ENCODE data around the gene GCH1.

Gene GCH1

DNA sequence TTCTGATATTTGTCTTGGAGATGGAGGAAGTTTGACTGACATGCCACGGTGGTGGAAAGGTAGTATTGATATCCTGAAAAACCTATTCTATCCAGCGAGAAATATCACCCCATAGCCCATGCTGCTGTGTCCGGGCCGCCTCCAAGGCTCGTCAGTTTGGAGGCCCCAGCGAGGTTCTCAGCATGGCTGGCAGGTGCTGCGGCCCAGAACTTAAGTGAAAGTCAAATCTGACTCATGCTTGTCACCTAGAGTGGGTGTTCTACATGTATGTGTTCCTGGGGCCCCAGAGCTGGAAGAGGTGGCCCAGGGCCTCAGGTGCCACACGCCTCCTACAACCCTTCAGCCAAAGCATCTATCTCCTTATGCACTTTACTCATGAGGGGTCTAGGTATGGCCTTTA is 92.9 kb downstream of the GCH1 start:
- H3K4me3 ChIP-seq (ENCODE audit: low read depth, low read length): no peak overlapping the region
- H3K27ac ChIP-seq (ENCODE audit: low read depth, low read length): no peak overlapping the region
- H3K36me3 ChIP-seq (ENCODE audit: insufficient read depth, low read length): no peaks in the 10 kb centered on the region
- H3K79me2 ChIP-seq (ENCODE audit: control insufficient read depth, insufficient read depth, low read length, unreplicated experiment): no peaks in the 10 kb centered on the region
- H3K27me3 ChIP-seq (ENCODE audit: insufficient read depth, low read length): peaks cover 25% of the 10 kb centered on the region
- peaks cover 6% of the 10 kb centered on the region for H3K4me1 ChIP-seq (ENCODE audit: control insufficient read depth, insufficient read depth, low read length, unreplicated experiment)
- H2AFZ ChIP-seq (ENCODE audit: low read length, unreplicated experiment): no peak overlapping the region

DNA sequence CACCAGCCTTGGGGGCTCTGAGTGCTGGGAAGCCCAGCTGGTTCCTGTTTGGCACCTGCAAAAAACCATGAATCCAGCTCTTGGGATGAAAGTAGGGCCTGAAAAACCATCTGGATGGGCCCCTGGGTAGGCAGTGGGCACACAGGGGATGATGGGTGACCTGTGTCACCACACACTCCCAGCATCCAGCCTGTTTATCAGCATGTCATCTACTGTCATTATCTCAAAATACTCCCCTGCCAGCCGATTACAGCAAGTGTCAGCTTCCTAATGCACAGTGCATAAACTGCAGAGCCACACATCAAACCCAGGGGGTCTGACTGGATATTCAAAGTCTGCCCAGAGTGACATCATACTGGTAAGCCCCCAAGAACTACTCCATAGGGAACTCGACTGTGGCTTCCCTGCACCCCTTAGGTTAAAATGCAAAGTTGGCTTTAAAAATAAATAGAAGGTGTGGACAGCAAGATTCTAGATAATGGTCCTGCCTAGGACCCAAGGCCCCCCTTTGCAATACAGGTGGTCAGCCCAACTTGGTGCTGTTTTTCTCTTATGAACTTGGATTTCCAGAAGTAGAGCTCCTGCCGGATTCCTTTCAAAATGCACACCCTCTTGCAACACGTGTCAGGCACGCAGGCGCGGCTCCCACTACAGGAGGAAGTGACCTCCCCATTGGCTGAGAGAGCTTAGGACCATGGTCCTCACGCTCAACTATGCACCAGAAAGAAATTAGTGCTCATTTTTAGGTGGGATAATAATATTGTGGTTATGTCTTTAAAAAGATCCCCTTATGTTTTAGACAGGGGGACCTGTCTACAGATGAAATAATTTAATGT is 94.1 kb downstream of the GCH1 start:
- Histone ChIP-seq H3K4me3 (ENCODE audit: low read depth, low read length) (no peak overlapping the region), H3K27me3 (ENCODE audit: insufficient read depth, low read length) (peaks cover 25% of the 10 kb centered on the region), H3K4me1 (ENCODE audit: control insufficient read depth, insufficient read depth, low read length, unreplicated experiment) (peaks cover 6% of the 10 kb centered on the region), H3K79me2 (ENCODE audit: control insufficient read depth, insufficient read depth, low read length, unreplicated experiment) (no peaks in the 10 kb centered on the region), H3K36me3 (ENCODE audit: insufficient read depth, low read length) (no peaks in the 10 kb centered on the region), H2AFZ (ENCODE audit: low read length, unreplicated experiment) (no peak overlapping the region), H3K27ac (ENCODE audit: low read depth, low read length) (no peak overlapping the region)

DNA sequence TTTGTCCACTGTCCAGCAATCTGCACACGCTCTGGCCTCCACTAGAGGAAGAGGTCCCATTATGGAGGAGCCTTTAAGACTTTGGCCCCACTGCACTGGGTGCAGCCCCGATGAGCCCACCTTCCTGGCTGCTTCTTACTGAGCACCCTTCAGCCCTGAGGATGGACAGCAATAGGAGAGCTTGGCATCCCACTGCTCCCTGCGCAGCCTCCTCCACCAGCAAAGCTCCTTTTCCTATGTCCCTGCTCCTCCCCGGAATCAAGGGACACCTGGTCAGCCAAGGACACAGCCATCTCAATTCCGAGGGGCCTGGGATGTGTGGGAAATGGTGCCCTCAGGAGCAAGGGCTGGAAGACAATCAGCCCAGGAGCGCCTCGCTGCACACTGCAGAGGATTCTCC is 94.7 kb downstream of the GCH1 start:
- no peaks in the 10 kb centered on the region for H3K79me2 ChIP-seq (ENCODE audit: control insufficient read depth, insufficient read depth, low read length, unreplicated experiment)
- no peak overlapping the region for H3K27ac ChIP-seq (ENCODE audit: low read depth, low read length)
- H3K27me3 ChIP-seq (ENCODE audit: insufficient read depth, low read length): peaks cover 20% of the 10 kb centered on the region
- H3K4me1 ChIP-seq (ENCODE audit: control insufficient read depth, insufficient read depth, low read length, unreplicated experiment): peaks cover 6% of the 10 kb centered on the region
- H3K4me3 ChIP-seq (ENCODE audit: low read depth, low read length): no peak overlapping the region
- no peaks in the 10 kb centered on the region for H3K36me3 ChIP-seq (ENCODE audit: insufficient read depth, low read length)
- H2AFZ ChIP-seq (ENCODE audit: low read length, unreplicated experiment): no peak overlapping the region

DNA sequence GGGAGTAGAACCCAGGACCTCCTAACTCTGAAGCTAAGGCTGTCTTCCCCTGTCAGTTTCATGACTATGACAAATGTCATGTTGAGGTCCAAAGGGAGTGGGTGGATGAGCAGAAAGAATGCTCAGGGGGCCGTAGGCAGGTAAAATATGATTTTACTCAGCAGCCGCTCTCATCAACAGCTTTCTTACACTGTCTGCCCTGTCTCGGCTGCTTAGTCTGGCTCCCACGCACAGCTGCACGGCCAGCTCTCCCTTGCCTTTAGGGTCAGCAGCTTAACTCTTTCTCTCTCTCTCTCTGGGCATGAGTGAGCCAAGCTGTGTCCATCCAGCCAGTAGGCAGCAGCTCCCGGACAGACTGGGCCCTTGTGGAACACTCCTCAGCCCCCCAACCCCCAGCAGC is 95.2 kb downstream of the GCH1 start:
- Histone ChIP-seq H3K4me1 (ENCODE audit: control insufficient read depth, insufficient read depth, low read length, unreplicated experiment) (peaks cover 6% of the 10 kb centered on the region), H2AFZ (ENCODE audit: low read length, unreplicated experiment) (no peak overlapping the region), H3K36me3 (ENCODE audit: insufficient read depth, low read length) (no peaks in the 10 kb centered on the region), H3K79me2 (ENCODE audit: control insufficient read depth, insufficient read depth, low read length, unreplicated experiment) (no peaks in the 10 kb centered on the region), H3K4me3 (ENCODE audit: low read depth, low read length) (no peak overlapping the region), H3K27ac (ENCODE audit: low read depth, low read length) (no peak overlapping the region), H3K27me3 (ENCODE audit: insufficient read depth, low read length) (peaks cover 15% of the 10 kb centered on the region; the same call in 1 of the 2 replicates)

DNA sequence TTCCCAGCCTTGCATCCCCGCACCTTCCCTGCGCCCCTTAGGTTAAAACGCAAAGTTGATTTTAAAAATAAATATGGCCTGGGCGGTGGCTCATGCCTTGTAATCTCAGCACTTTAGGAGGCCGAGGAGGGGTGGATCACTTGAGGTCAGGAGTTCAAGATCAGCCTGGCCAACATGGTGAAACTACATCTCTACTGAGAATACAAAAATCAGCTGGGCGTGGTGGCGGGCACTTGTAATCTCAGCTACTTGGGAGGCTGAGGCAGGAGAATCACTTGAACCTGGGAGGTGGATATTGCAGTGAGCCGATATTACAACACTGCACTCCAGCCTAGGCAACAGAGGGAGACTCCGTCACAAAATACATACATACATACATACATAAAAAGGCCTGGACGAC is 96.0 kb downstream of the GCH1 start:
- Histone ChIP-seq H3K4me1 (ENCODE audit: control insufficient read depth, insufficient read depth, low read length, unreplicated experiment) (peaks cover 6% of the 10 kb centered on the region), H3K27me3 (ENCODE audit: insufficient read depth, low read length) (peaks cover 7% of the 10 kb centered on the region; the same call in 1 of the 2 replicates), H3K79me2 (ENCODE audit: control insufficient read depth, insufficient read depth, low read length, unreplicated experiment) (no peaks in the 10 kb centered on the region), H3K4me3 (ENCODE audit: low read depth, low read length) (no peak overlapping the region), H2AFZ (ENCODE audit: low read length, unreplicated experiment) (no peak overlapping the region), H3K27ac (ENCODE audit: low read depth, low read length) (no peak overlapping the region), H3K36me3 (ENCODE audit: insufficient read depth, low read length) (no peaks in the 10 kb centered on the region)

DNA sequence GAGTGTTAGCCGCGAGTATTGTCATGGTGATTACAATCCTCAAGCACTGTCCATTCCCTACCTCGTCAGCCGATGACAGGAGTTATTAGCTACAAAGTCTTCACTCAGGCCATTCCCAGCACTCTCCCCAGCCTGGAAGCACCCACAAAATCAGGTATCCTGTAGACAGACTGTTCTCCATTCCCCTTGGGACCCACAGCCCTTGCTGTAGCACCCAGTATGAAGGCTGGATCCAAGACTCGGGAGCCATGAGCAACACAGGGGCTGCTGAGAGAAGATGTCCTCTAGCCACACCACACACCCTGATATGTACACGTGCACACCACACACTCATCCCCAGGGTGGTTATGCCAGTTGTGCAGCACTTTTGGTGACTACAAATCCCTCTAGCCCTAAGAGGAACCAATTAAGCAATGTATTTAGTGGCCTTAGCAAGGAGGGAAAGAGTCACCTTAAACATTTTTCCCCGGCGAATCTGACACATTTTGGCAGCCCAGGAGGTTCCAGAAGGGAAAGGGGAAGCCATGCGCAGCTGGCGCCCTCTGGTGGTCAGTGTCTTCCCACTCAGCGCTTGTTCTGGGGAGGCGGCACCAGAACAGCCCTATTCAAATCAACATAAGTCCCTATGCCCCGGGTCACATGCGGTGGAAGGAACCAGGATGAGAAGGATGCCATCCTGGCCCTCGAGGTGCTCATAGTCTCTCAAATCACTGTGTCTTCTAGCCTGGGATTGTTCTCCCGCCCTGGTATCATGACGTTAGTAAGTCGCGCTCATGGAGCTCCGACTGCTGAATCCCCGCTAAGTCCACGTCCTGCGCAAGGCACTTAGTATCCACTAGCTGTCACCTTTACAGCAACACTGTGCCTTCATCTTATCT is 96.9 kb downstream of the GCH1 start:
- Histone ChIP-seq H3K36me3 (ENCODE audit: insufficient read depth, low read length) (no peaks in the 10 kb centered on the region), H3K27me3 (ENCODE audit: insufficient read depth, low read length) (no peaks in the 10 kb centered on the region), H2AFZ (ENCODE audit: low read length, unreplicated experiment) (peak overlapping the region; percentile 53), H3K79me2 (ENCODE audit: control insufficient read depth, insufficient read depth, low read length, unreplicated experiment) (no peaks in the 10 kb centered on the region), H3K27ac (ENCODE audit: low read depth, low read length) (no peak overlapping the region), H3K4me3 (ENCODE audit: low read depth, low read length) (peak overlapping the region; percentile 63), H3K4me1 (ENCODE audit: control insufficient read depth, insufficient read depth, low read length, unreplicated experiment) (peaks cover 6% of the 10 kb centered on the region)

DNA sequence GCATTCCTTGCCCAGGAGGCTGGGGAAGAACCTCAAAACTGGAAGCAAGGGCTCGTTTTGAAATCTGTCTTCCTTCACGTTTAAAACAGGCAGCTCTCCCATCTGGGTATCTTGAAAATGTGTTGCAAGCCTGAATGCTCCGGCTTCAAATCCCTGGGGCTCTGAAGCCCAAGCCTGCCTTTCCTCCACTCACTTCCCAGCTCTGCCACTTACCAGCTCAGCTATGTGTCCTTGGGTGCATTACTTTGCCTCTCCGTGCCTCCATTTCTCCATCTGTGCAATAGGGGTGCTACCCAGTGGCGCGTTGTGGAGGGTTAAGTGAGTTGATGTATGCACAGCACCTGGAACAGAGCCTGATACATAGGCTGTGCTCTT is 97.6 kb downstream of the GCH1 start:
- Histone ChIP-seq H3K4me3 (ENCODE audit: low read depth, low read length) (no peak overlapping the region), H3K27ac (ENCODE audit: low read depth, low read length) (no peak overlapping the region), H3K36me3 (ENCODE audit: insufficient read depth, low read length) (no peaks in the 10 kb centered on the region), H3K4me1 (ENCODE audit: control insufficient read depth, insufficient read depth, low read length, unreplicated experiment) (peaks cover 6% of the 10 kb centered on the region), H3K27me3 (ENCODE audit: insufficient read depth, low read length) (no peaks in the 10 kb centered on the region), H2AFZ (ENCODE audit: low read length, unreplicated experiment) (no peak overlapping the region), H3K79me2 (ENCODE audit: control insufficient read depth, insufficient read depth, low read length, unreplicated experiment) (no peaks in the 10 kb centered on the region)

DNA sequence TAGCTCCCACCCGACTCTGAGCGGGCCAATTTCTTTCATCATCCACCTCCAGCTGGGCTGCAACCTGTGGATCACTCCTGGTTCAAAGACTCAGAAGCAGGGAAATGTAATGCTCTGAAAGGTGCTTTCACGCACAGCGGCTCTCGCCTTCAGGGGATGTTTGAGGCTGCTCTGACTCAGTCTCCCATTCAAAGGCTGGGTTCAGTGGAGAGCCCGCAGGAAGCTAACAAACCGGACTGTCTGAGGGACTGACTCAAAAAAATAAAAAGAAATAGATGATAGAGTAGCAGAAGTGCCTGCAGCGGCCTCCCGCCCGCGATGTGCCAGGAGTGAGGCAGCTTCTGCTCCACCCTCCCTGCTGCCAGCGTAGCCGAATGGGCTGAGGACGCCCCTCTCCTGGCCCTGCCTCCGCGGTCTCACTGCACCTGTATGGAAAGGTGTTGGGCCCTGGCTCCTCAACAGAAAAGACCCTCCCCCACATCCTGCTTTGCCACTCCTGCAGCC is 98.0 kb downstream of the GCH1 start:
- H3K27me3 ChIP-seq (ENCODE audit: insufficient read depth, low read length): no peaks in the 10 kb centered on the region
- peaks cover 6% of the 10 kb centered on the region for H3K4me1 ChIP-seq (ENCODE audit: control insufficient read depth, insufficient read depth, low read length, unreplicated experiment)
- H3K27ac ChIP-seq (ENCODE audit: low read depth, low read length): no peak overlapping the region
- no peaks in the 10 kb centered on the region for H3K36me3 ChIP-seq (ENCODE audit: insufficient read depth, low read length)
- H3K79me2 ChIP-seq (ENCODE audit: control insufficient read depth, insufficient read depth, low read length, unreplicated experiment): no peaks in the 10 kb centered on the region
- H2AFZ ChIP-seq (ENCODE audit: low read length, unreplicated experiment): no peak overlapping the region
- H3K4me3 ChIP-seq (ENCODE audit: low read depth, low read length): no peak overlapping the region

DNA sequence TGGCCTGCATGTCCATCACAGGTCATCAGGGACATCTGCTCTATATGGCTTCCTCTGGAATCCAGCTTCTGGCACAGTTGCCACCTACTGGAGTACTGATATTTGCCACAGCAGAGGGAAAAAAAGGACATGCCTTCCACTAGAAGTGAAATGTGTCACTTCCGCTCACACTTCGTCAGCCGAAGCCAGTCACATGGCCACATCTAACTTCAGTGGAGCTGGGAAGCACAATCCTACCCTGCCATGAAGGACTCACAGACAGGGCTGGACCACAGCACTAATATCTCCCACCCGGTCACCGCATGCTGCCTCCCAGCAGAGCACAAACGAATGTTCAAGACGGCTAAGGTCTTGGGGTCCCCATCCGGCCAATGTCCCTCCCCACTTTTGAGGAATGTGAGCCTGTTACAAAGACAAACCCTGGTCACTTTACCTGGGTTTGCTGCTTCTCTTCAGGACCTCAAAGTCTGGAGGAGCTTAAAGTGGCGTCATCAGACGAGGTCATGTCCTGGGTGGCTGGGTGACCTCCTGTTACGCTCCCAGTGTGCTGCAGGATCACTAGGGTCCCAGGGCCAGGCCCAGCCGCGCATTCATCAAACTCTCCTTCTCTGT is 98.6 kb downstream of the GCH1 start:
- peaks cover 6% of the 10 kb centered on the region for H3K4me1 ChIP-seq (ENCODE audit: control insufficient read depth, insufficient read depth, low read length, unreplicated experiment)
- H3K36me3 ChIP-seq (ENCODE audit: insufficient read depth, low read length): no peaks in the 10 kb centered on the region
- H3K27ac ChIP-seq (ENCODE audit: low read depth, low read length): no peak overlapping the region
- H2AFZ ChIP-seq (ENCODE audit: low read length, unreplicated experiment): no peak overlapping the region
- H3K27me3 ChIP-seq (ENCODE audit: insufficient read depth, low read length): no peaks in the 10 kb centered on the region
- no peak overlapping the region for H3K4me3 ChIP-seq (ENCODE audit: low read depth, low read length)
- no peaks in the 10 kb centered on the region for H3K79me2 ChIP-seq (ENCODE audit: control insufficient read depth, insufficient read depth, low read length, unreplicated experiment)

DNA sequence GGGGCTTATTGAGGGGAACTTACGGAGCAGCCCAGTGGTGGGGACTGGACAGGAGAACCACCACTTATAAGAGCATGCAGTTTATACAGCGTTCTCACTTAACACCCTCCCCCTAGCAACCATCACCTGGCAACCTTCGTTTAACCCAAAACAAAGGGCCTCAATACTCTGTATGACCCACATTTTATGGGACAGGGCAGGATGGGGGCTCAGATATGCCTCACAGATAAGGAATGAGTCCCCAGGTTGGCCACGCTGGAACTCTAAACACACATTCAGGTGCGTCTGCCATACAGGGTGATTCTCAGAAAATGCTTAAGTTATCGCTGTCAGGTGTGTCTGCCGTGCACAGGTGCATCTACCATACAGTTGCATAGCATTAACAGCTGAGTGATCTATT is 99.2 kb downstream of the GCH1 start:
- H3K36me3 ChIP-seq (ENCODE audit: insufficient read depth, low read length): no peaks in the 10 kb centered on the region
- H3K27me3 ChIP-seq (ENCODE audit: insufficient read depth, low read length): no peaks in the 10 kb centered on the region
- no peaks in the 10 kb centered on the region for H3K79me2 ChIP-seq (ENCODE audit: control insufficient read depth, insufficient read depth, low read length, unreplicated experiment)
- H3K27ac ChIP-seq (ENCODE audit: low read depth, low read length): no peak overlapping the region
- H3K4me1 ChIP-seq (ENCODE audit: control insufficient read depth, insufficient read depth, low read length, unreplicated experiment): peaks cover 6% of the 10 kb centered on the region
- H3K4me3 ChIP-seq (ENCODE audit: low read depth, low read length): no peak overlapping the region
- H2AFZ ChIP-seq (ENCODE audit: low read length, unreplicated experiment): no peak overlapping the region
